ENCODE data around the gene COL8A2.

GRCh38 chr1:36094621-36095061 is 30.4 kb downstream of the COL8A2 start:
- no peak for TF ChIP-seq CTCF (IDR thresholded peaks at IDR 0.05; ENCODE audit: low read depth, low read length)
- no peak for TF ChIP-seq MAX (IDR thresholded peaks at IDR 0.05; ENCODE audit: low read depth, low read length)
- no peak for TF ChIP-seq POLR2A (IDR thresholded peaks at IDR 0.05; ENCODE audit: extremely low read depth, insufficient read length)
- TF ChIP-seq MYC (IDR thresholded peaks at IDR 0.05; ENCODE audit: low read depth, low read length) = no peak
